ENCODE data around the gene SLX4IP.

Gene SLX4IP

GRCh38 chr20:10665027-10665561, 230.0 kb downstream of the SLX4IP start:
- no peak for DNase-seq

GRCh38 chr20:10665791-10666190, 230.7 kb downstream of the SLX4IP start:
- no peak for DNase-seq

- DNase-seq = no peak
Observed at GRCh38 chr20:10666221-10667076, 231.3 kb downstream of the SLX4IP start.

GRCh38 chr20:10667077-10667401, 231.9 kb downstream of the SLX4IP start:
- no peak for DNase-seq

- no peak for DNase-seq
Observed at GRCh38 chr20:10667560-10668167, 232.6 kb downstream of the SLX4IP start.

GRCh38 chr20:10668677-10669368, 233.7 kb downstream of the SLX4IP start:
- DNase-seq = no peak

GRCh38 chr20:10669843-10670446, 234.8 kb downstream of the SLX4IP start:
- DNase-seq = no peak

GRCh38 chr20:10670501-10671220, 235.6 kb downstream of the SLX4IP start:
- DNase-seq = peak; percentile 58

- peak; percentile 70 for DNase-seq
Observed at GRCh38 chr20:10671221-10671918, 236.3 kb downstream of the SLX4IP start.

- peak; percentile 70 for DNase-seq
Observed at GRCh38 chr20:10671919-10672623, 237.0 kb downstream of the SLX4IP start.

- peak; percentile 75 for DNase-seq
Observed at GRCh38 chr20:10672624-10673127, 237.6 kb downstream of the SLX4IP start.

- peak; percentile 93 for DNase-seq
Observed at GRCh38 chr20:10673176-10673841, 238.2 kb downstream of the SLX4IP start.

GRCh38 chr20:10673842-10674683, 239.0 kb downstream of the SLX4IP start, which contains the start of gene JAG1:
Gene JAG1, minus strand, starts transcription at chr20:10673999. Its CDS starts 469 bp downstream, at chr20:10673530.
- peak; percentile 98 for DNase-seq

GRCh38 chr20:10674684-10675449, 239.8 kb downstream of the SLX4IP start:
- peak; percentile 97 for DNase-seq

- DNase-seq = no peak
Observed at GRCh38 chr20:10675450-10675848, 240.3 kb downstream of the SLX4IP start.

GRCh38 chr20:10676518-10676917, 241.4 kb downstream of the SLX4IP start:
- no peak for DNase-seq

Measured in right kidney (tissue), 1 donor.